Esophagus squamous epithelium (tissue), 5 donors: ENCODE results near the gene ZBTB38. TPM values are rescaled to one million over a fixed set of nuclear protein-coding genes. Genes with fewer than 3 reads are reported as not detected.

Source experiments
- DNase-seq: peaks from one replicate; lab custom pipeline; 2025; lab: John Stamatoyannopoulos, UW
- H3K27ac ChIP-seq, 4 donors: fragments of 200-600 bp; sonication (generic); one replicate each; pipeline ENCODE4 v1.5.1; 2016 to 2019; ENCODE audit warnings: mild to moderate bottlenecking in 1 of 4
- H3K27me3 ChIP-seq, 4 donors: fragments of 200-600 bp; sonication (generic); 1 replicate in 3 of 4; 2 replicates in 1 of 4; pipeline versions ENCODE4 v1.5.1 to v1.6.0; 2017 to 2021; ENCODE audit warnings: antibody characterized with exemption in 1 of 4
- H3K36me3 ChIP-seq, 3 donors: fragments of 200-600 bp; sonication (generic); one replicate each; pipeline ENCODE4 v1.5.1; 2016 to 2019
- H3K4me1 ChIP-seq, 3 donors: fragments of 200-600 bp; sonication (generic); one replicate each; pipeline ENCODE4 v1.5.1; 2017 to 2019
- H3K4me3 ChIP-seq, 4 donors: fragments of 200-600 bp; sonication (generic); 1 replicate in 3 of 4; 2 replicates in 1 of 4; pipeline ENCODE4 v1.5.1; 2016 to 2019; ENCODE audit warnings: mild to moderate bottlenecking in 2 of 4, moderate library complexity in 1 of 4
- H3K9me3 ChIP-seq, 3 donors: fragments of 200-600 bp; sonication (generic); one replicate each; pipeline ENCODE4 v1.5.1; 2016 to 2019
- POLR2A ChIP-seq, 4 donors: fragments of 450-650 bp; IDR thresholded peaks; one replicate each; pipeline ENCODE4 v1.6.1; 2017; ENCODE audit warnings: antibody characterized with exemption in 4 of 4, mild to moderate bottlenecking in 4 of 4, moderate library complexity in 3 of 4
- WGBS, 2 donors: methylation state at CpG; one replicate each; pipeline ENCODE4 v1.1.5; 2018; 5-methylcytosine and 5-hydroxymethylcytosine counted together
- intact Hi-C: fragments of 100-400 bp; cut with DNase I; formaldehyde crosslinking; loops from one replicate; pipeline ENCODE4 v1.15.0; 2022
- total RNA-seq, 4 donors: library from RNA; depleted of rRNA; stranded (reverse); fragments of >200 nt; gene quantifications; one replicate each; pipeline ENCODE4 v1.1.0, GENCODE V29; 2016
- TF ChIP-seq, protein P1 (sequence below), 6 experiments: fragments of 450-650 bp in 4 of 6; fragments of 200-600 bp in 2 of 6; sonication (generic) in 2 of 6; IDR thresholded peaks; one replicate each; pipeline ENCODE4 v1.5.1; 2016 to 2019; ENCODE audit warnings: antibody characterized with exemption in 6 of 6, mild to moderate bottlenecking in 4 of 6, moderate library complexity in 4 of 6
- donor health status: DM: yes; HTN: yes; CAD: no.

ZBTB38 gene
- total RNA-seq, 4 donors from 2014 or later: 15.6 to 54.4 (median 33.1) TPM

DNA sequence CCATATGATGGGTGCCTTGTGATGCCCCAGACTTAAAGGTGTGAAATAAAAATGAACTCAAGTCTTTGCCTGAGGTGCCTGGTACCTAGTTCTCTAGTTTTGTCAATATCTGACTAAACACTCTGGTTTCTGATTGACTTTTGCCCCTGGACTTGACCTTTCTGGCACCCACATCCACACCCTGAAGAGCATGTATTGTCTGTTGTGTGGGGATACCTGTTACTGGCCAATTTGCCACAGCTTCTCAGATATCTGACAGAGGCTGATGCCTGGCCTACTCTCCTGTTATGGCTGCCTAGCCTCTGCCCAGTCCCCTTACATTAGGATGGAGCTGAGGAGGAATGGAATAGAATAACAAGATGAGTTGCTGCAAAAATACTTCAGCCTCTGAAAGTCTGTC, 3.6 kb downstream of the ZBTB38 start:
- Histone ChIP-seq H3K27me3 (peaks cover 0 to 4% (median 0%) of the 10 kb centered on the region in 4 donors), H3K27ac (no peak overlapping the region), H3K4me3 (no peak overlapping the region), H3K9me3 (no peaks in the 10 kb centered on the region), H3K4me1 (peaks cover 0 to 33% (median 12%) of the 10 kb centered on the region in 3 donors), H3K36me3 (no peaks in the 10 kb centered on the region)
- DNase-seq: no peak
- TF ChIP-seq, protein P1, sequence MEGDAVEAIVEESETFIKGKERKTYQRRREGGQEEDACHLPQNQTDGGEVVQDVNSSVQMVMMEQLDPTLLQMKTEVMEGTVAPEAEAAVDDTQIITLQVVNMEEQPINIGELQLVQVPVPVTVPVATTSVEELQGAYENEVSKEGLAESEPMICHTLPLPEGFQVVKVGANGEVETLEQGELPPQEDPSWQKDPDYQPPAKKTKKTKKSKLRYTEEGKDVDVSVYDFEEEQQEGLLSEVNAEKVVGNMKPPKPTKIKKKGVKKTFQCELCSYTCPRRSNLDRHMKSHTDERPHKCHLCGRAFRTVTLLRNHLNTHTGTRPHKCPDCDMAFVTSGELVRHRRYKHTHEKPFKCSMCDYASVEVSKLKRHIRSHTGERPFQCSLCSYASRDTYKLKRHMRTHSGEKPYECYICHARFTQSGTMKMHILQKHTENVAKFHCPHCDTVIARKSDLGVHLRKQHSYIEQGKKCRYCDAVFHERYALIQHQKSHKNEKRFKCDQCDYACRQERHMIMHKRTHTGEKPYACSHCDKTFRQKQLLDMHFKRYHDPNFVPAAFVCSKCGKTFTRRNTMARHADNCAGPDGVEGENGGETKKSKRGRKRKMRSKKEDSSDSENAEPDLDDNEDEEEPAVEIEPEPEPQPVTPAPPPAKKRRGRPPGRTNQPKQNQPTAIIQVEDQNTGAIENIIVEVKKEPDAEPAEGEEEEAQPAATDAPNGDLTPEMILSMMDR (IDR thresholded peaks at IDR 0.05): no peak
- TF ChIP-seq POLR2A (IDR thresholded peaks at IDR 0.05): no peak
- intact Hi-C loops: no loop called here

DNA sequence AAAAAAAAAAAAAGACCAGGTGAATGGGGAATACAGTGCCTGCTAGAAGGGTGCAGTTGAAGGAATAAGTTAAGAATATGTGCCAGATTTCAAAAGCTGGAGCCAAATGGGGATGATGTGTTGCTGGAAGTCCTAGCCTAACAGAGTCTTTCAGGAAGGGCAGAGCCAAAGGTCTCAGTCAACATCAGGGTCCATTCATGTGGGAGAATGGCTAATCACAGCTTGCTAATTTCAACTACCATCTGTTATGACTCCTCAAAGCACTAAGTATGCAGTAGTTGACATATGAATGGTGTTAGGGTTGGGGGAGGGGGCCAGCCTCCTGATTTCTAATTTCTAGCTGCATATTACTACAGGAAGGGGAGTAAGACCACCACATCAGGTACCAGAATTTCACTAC, 4.4 kb downstream of the ZBTB38 start:
- peaks cover 0 to 25% (median 5%) of the 10 kb centered on the region in 3 donors for H3K4me1 ChIP-seq
- no peak overlapping the region for H3K27ac ChIP-seq
- H3K9me3 ChIP-seq: no peaks in the 10 kb centered on the region
- no peaks in the 10 kb centered on the region for H3K36me3 ChIP-seq
- intact Hi-C loops: no loop called here
- no peak for DNase-seq
- no peak overlapping the region for H3K4me3 ChIP-seq
- no peaks in the 10 kb centered on the region for H3K27me3 ChIP-seq
- TF ChIP-seq, protein P1 (IDR thresholded peaks at IDR 0.05): no peak
- no peak for TF ChIP-seq POLR2A (IDR thresholded peaks at IDR 0.05)

DNA sequence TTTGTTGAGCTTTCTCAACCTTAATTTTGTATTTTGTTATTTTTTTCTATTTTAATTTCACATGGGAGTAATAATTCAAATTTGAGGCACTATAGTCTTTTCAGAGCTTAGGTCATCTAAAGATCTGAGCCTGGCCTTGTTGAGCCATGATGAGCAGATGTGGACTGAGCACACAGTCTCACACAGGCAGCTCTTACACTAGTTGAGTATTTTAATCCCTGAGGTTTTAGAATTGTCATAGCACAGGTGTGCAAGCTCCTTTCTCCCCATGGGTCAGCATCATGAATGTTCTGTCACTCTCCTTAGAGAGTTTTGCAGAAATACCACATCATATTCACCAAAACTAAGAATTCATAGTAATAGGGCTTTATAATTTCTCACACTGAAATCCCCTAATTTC, 4.9 kb downstream of the ZBTB38 start:
- Histone ChIP-seq H3K27ac (no peak overlapping the region), H3K9me3 (no peaks in the 10 kb centered on the region), H3K4me3 (no peak overlapping the region), H3K4me1 (peaks cover 0 to 20% (median 0%) of the 10 kb centered on the region in 3 donors), H3K27me3 (no peaks in the 10 kb centered on the region), H3K36me3 (no peaks in the 10 kb centered on the region)
- DNase-seq: no peak
- intact Hi-C loops: no loop called here
- TF ChIP-seq POLR2A (IDR thresholded peaks at IDR 0.05): no peak
- TF ChIP-seq, protein P1 (IDR thresholded peaks at IDR 0.05): no peak

DNA sequence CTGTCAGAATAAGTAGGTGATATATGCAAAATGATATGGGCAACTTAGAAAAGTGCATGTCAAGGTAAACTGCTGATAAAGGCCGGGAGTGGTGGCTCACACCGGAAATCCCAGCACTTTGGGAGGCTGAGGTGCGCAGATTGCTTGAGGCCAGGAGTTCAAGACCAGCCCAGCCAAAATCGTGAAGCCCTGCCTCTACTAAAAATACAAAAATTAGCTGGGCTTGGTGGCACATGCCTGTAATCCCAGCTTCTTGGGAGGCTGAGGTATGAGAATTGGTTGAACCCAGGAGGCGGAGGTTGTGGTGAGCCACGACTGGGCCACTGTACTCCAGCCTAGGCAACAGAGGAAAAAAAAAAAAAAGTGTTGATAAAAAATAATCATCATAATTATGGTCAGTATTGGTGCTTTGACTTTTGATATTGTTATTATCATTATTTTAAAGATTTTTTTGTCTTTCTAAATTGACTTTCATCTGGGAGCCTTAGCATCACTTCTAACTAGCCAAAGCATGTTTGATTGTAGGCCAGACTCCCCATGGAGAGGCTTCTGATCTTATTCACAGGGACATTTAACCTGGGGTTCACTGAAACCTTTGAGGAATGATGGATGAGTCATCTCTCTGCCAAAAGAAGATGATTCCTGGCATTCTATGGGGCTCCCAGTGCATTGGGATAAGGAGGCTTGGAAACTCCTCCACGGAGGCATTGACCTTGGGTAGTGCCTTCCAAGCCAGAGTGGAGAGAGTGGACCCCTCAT, 5.6 kb downstream of the ZBTB38 start:
- H3K27ac ChIP-seq: no peak overlapping the region
- intact Hi-C loops: no loop called here
- H3K36me3 ChIP-seq: no peaks in the 10 kb centered on the region
- TF ChIP-seq, protein P1 (IDR thresholded peaks at IDR 0.05): no peak
- TF ChIP-seq POLR2A (IDR thresholded peaks at IDR 0.05): no peak
- H3K4me3 ChIP-seq: no peak overlapping the region
- 80 to 92% methylated on average over 6 of the region's 7 CpGs for WGBS, 2 donors
- H3K27me3 ChIP-seq: no peaks in the 10 kb centered on the region
- no peaks in the 10 kb centered on the region for H3K9me3 ChIP-seq
- H3K4me1 ChIP-seq: peaks cover 0 to 12% (median 0%) of the 10 kb centered on the region in 3 donors
- no peak for DNase-seq

- H3K4me1 ChIP-seq: no peaks in the 10 kb centered on the region
- DNase-seq: no peak
- no peak overlapping the region for H3K27ac ChIP-seq
- TF ChIP-seq, protein P1 (IDR thresholded peaks at IDR 0.05): no peak
- no peak for TF ChIP-seq POLR2A (IDR thresholded peaks at IDR 0.05)
- 73 to 86% methylated on average over 7 to 8 of the region's 10 CpGs for WGBS, 2 donors
- no peaks in the 10 kb centered on the region for H3K36me3 ChIP-seq
- intact Hi-C loops: no loop called here
- no peaks in the 10 kb centered on the region for H3K27me3 ChIP-seq
- no peaks in the 10 kb centered on the region for H3K9me3 ChIP-seq
- no peak overlapping the region for H3K4me3 ChIP-seq
Measured at GRCh38 chr3:141375381-141376301, 7.3 kb downstream of the ZBTB38 start.
